ENCODE results near the gene YOD1. TPM values are rescaled to one million over a fixed set of nuclear protein-coding genes. Genes with fewer than 3 reads are reported as not detected.

The YOD1 gene
- total and polyA plus RNA-seq, 2 of the 13 experiments (the other 11 are each of a cell fraction or from before 2014, with no cell fraction given): 3.4 to 9.1 TPM

GRCh38 chr1:207058252-207058651 lies 7.2 kb upstream of the YOD1 start:
- ATAC-seq (no peak), DNase-seq (ENCODE audit: low spot score) (no peak), FAIRE-seq (no peak)
- H3K9me3 ChIP-seq (ENCODE audit: low read length): no peaks in the 10 kb centered on the region
- H3K27ac ChIP-seq (ENCODE audit: extremely low read length, insufficient read depth, low read length): no peak overlapping the region
- no peak overlapping the region for H2AFZ ChIP-seq (ENCODE audit: low read length)
- intact Hi-C loops (cut with micrococcal nuclease; ENCODE audit: unreplicated experiment) (no loop called here), in situ Hi-C loops (cut with HindIII; ENCODE audit: extremely low pct_ligation_motif_present, low pct_unique_long_range_greater_than_20kb) (no loop called here)
- H3K9ac ChIP-seq (ENCODE audit: insufficient read depth, low read depth, low read length): no peak overlapping the region
- no peaks in the 10 kb centered on the region for H3K27me3 ChIP-seq (ENCODE audit: control insufficient read depth in 1 of 2, insufficient read depth in 2 of 2, low read length in 2 of 2)
- 0 out of 2 replicates have a peak, but pooled peaks cover 14% of the 10 kb centered on the region for H3K4me1 ChIP-seq (ENCODE audit: insufficient read depth, low read length)
- TF ChIP-seq TSC22D2 (CRISPR knock-in tag; IDR thresholded peaks at IDR 0.05; ENCODE audit: borderline replicate concordance) (no peak), TFAP4 (IDR thresholded peaks at IDR 0.05; ENCODE audit: borderline replicate concordance, low read depth) (no peak), RXRA (CRISPR knock-in tag; IDR thresholded peaks at IDR 0.05) (no peak), BATF2 (CRISPR knock-in tag; IDR thresholded peaks at IDR 0.05) (no peak), ETV5 (CRISPR knock-in tag; IDR thresholded peaks at IDR 0.05; ENCODE audit: borderline replicate concordance) (no peak), REXO4 (CRISPR knock-in tag; IDR thresholded peaks at IDR 0.05; ENCODE audit: borderline replicate concordance) (no peak)
- H3K36me3 ChIP-seq (replicated peaks in 1 of 2; ENCODE audit: control insufficient read depth in 1 of 2, insufficient read depth in 2 of 2, low read length in 2 of 2): peaks cover 1 to 8% of the 10 kb centered on the region in 2 experiments; a peak in 2 of 5 replicates
- no peaks in the 10 kb centered on the region for H3K79me2 ChIP-seq (ENCODE audit: insufficient read depth, low read length)
- 86% methylated on average over 4 of the region's 4 CpGs for WGBS (ENCODE audit: low lambda C conversion rate)
- H4K20me1 ChIP-seq (ENCODE audit: insufficient read depth, low read length): no peaks in the 10 kb centered on the region
- ChIA-PET CTCF (ENCODE audit: low intra/inter-chr PET ratio, low total read pairs) (no interaction called here), POLR2A (no interaction called here)
- H3K4me2 ChIP-seq (ENCODE audit: low read depth, low read length): no peak overlapping the region
- H3K4me3 ChIP-seq (replicated peaks in 1 of 3; ENCODE audit: insufficient read depth in 1 of 3, low read depth in 2 of 3, low read length in 3 of 3): no peak overlapping the region
- BruUV-seq (replicated peaks): no TSS peak

- Histone ChIP-seq H3K4me1 (ENCODE audit: insufficient read depth, low read length) (peaks cover 14% of the 10 kb centered on the region; the same call in 1 of the 2 replicates), H3K27me3 (ENCODE audit: control insufficient read depth in 1 of 2, insufficient read depth in 2 of 2, low read length in 2 of 2) (no peaks in the 10 kb centered on the region; a peak in 1 of 5 replicates), H3K9ac (ENCODE audit: insufficient read depth, low read depth, low read length) (no peak overlapping the region), H3K36me3 (replicated peaks in 1 of 2; ENCODE audit: control insufficient read depth in 1 of 2, insufficient read depth in 2 of 2, low read length in 2 of 2) (peaks cover 1 to 3% of the 10 kb centered on the region in 2 experiments; a peak in 1 of 5 replicates), H4K20me1 (ENCODE audit: insufficient read depth, low read length) (no peaks in the 10 kb centered on the region), H3K9me3 (ENCODE audit: low read length) (no peaks in the 10 kb centered on the region), H2AFZ (ENCODE audit: low read length) (no peak overlapping the region), H3K27ac (ENCODE audit: extremely low read length, insufficient read depth, low read length) (no peak overlapping the region), H3K4me3 (replicated peaks in 1 of 3; ENCODE audit: insufficient read depth in 1 of 3, low read depth in 2 of 3, low read length in 3 of 3) (no peak overlapping the region), H3K79me2 (ENCODE audit: insufficient read depth, low read length) (no peaks in the 10 kb centered on the region), H3K4me2 (ENCODE audit: low read depth, low read length) (no peak overlapping the region)
- in situ Hi-C loops (cut with HindIII; ENCODE audit: extremely low pct_ligation_motif_present, low pct_unique_long_range_greater_than_20kb): no loop called here
- WGBS (ENCODE audit: low lambda C conversion rate): 84% methylated on average over 6 of the region's 6 CpGs
- FAIRE-seq (no peak), ATAC-seq (no peak), DNase-seq (ENCODE audit: low spot score) (no peak)
- ChIA-PET POLR2A (no interaction called here), CTCF (ENCODE audit: low intra/inter-chr PET ratio, low total read pairs) (no interaction called here)
- no TSS peak for BruUV-seq (replicated peaks)
- intact Hi-C loops (cut with micrococcal nuclease; ENCODE audit: unreplicated experiment): no loop called here
- TF ChIP-seq ZIK1 (CRISPR knock-in tag; IDR thresholded peaks at IDR 0.05; ENCODE audit: borderline replicate concordance, low read depth) (no peak), ELF3 (CRISPR knock-in tag; IDR thresholded peaks at IDR 0.05) (no peak), SP4 (CRISPR knock-in tag; IDR thresholded peaks at IDR 0.05) (no peak), THAP8 (CRISPR knock-in tag; IDR thresholded peaks at IDR 0.05; ENCODE audit: borderline replicate concordance) (no peak), ZNF468 (CRISPR knock-in tag; IDR thresholded peaks at IDR 0.05) (no peak), ZMAT5 (CRISPR knock-in tag; IDR thresholded peaks at IDR 0.05; ENCODE audit: borderline replicate concordance, low read depth) (no peak), ZMAT3 (CRISPR knock-in tag; conservative IDR thresholded peaks at IDR 0.05) (no peak), LCORL (IDR thresholded peaks at IDR 0.05) (no peak), LCORL (CRISPR knock-in tag; IDR thresholded peaks at IDR 0.05) (no peak), CERS6 (CRISPR knock-in tag; IDR thresholded peaks at IDR 0.05) (no peak), ZFP36L2 (CRISPR knock-in tag; IDR thresholded peaks at IDR 0.05) (no peak)
These were observed 5.7 kb upstream of the YOD1 start for GRCh38 chr1:207056673-207057072.
